LNCaP clone FGC (cell line): ENCODE measurements around the gene ARMC5.
A peak's percentile ranks its signal among the peaks of the same experiment; 100 is the strongest.

Source experiments
- DNase-seq: peaks from one replicate; pipeline ENCODE4 v3.0.0-alpha.2; 2011; ENCODE audit warnings: low read depth
- H3K4me3 ChIP-seq: 2 replicates; pipeline ENCODE4 v1.5.1; 2011; ENCODE audit warnings: mild to moderate bottlenecking, low read depth, low read length, control low read depth
- TF ChIP-seq, protein P1 (sequence below): IDR thresholded peaks from 2 replicates; pipeline ENCODE4 v1.5.1; 2012; ENCODE audit warnings: mild to moderate bottlenecking; ENCODE audit not compliant: control insufficient read depth, insufficient read depth; ENCODE audit errors: extremely low read depth

The ARMC5 gene

DNA sequence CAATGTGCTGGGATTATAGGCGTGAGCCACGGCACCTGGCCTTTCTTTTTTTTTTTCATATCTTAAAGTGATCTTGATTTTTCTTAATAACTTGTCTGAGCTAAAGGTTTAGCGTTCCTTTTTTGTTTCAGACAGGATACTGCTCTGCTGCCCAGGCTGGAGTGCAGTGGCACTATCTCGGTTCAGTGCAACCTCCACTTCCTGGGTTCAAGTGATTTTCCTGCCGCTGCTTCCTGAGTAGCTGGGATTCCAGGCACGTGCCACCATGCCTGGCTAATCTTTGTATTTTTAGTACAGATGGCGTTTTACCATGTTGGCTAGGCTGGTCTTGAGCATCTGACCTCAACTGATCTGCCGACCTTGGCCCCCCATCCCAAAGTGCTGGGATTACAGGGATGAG, 44.9 kb downstream of the ARMC5 start:
- no peak for DNase-seq
- H3K4me3 ChIP-seq: no peak overlapping the region

DNA sequence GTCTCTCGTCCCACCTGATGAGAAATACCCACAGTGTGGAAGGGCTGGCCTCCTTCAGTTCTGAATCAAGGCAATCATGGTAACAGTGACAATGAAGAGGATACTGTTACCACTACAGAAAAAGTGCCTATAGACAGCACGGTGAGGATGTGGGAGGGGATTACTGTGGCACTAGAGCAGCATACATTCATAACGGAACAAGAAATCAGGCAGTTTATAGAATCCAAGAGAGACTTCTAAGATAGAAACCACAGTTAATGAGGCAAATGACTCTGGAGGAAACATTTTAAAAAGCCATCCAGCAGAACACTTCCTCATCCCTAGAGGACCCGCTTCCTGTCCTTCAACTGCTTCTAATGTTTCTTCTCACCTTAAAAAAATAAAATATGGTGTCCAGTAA, 46.2 kb downstream of the ARMC5 start:
- H3K4me3 ChIP-seq: no peak overlapping the region
- no peak for DNase-seq
- TF ChIP-seq, protein P1, sequence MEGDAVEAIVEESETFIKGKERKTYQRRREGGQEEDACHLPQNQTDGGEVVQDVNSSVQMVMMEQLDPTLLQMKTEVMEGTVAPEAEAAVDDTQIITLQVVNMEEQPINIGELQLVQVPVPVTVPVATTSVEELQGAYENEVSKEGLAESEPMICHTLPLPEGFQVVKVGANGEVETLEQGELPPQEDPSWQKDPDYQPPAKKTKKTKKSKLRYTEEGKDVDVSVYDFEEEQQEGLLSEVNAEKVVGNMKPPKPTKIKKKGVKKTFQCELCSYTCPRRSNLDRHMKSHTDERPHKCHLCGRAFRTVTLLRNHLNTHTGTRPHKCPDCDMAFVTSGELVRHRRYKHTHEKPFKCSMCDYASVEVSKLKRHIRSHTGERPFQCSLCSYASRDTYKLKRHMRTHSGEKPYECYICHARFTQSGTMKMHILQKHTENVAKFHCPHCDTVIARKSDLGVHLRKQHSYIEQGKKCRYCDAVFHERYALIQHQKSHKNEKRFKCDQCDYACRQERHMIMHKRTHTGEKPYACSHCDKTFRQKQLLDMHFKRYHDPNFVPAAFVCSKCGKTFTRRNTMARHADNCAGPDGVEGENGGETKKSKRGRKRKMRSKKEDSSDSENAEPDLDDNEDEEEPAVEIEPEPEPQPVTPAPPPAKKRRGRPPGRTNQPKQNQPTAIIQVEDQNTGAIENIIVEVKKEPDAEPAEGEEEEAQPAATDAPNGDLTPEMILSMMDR: no peak

More for the DNA sequence above, 44.9 kb downstream of the ARMC5 start:
- TF ChIP-seq, protein P1: no peak

DNA sequence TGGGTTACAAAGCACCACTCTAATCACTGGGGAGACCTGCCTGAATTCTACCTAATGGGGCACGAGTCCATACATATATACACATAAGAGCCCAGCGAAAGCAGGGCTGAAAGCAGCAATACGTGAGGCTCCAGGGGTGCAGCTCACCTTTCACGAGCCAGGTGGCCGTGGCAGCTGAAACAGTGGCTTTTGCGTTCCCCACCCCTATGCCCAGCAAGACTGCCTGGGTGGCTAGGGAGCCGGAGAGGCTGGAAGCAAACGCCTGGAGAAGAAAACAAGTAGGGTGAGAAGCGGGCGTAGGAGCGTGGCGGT, 48.3 kb downstream of the ARMC5 start:
- peak overlapping the region; percentile 99 for H3K4me3 ChIP-seq
- TF ChIP-seq, protein P1: no peak
- DNase-seq: no peak

DNA sequence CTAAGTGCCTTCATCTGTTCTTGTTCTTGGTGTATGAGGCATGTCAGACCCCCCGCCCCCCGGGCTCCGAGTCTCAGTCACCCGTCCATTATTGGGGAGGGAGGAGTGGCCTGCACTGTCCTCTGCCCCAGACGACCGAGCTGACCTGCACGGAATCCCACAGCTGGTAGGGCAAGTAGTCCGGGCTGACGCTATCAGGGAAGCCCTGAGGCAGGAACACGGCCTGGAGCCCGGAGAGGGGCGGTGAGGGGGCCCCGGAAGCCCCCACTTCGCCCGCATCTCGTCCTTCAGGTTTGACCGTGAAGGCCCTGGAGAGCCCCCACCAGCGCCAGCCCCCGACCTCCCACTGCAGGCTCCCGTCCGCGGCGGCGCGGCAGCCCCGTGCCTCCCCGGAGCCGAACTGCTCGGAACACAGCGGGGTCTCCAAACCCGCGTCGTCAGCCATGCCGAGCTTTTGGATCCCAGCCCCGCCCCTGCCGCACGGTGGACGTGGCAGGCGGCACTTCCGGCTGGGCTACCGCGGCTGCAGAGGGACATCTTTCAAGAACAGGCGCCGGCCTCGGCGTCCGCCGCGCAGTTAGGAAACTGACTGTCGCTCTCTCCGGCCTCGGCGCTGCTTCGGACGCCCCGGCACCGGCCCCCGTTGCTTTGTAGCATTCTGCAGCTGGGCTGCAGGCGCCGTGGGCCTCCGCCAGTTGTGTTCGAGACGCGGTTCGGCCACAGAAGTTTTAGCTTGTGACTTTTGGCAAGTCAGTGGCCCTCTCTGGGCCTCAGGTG, 48.8 kb downstream of the ARMC5 start, which contains the start of gene RUSF1:
RUSF1 (minus strand) TSS at position 463 of the 777 bp plus-strand sequence; CDS start at position 445, 18 bp downstream.
- DNase-seq: peak; percentile 63
- TF ChIP-seq, protein P1: no peak
- H3K4me3 ChIP-seq: peak within 1 kb of the TSS; percentile 99

DNA sequence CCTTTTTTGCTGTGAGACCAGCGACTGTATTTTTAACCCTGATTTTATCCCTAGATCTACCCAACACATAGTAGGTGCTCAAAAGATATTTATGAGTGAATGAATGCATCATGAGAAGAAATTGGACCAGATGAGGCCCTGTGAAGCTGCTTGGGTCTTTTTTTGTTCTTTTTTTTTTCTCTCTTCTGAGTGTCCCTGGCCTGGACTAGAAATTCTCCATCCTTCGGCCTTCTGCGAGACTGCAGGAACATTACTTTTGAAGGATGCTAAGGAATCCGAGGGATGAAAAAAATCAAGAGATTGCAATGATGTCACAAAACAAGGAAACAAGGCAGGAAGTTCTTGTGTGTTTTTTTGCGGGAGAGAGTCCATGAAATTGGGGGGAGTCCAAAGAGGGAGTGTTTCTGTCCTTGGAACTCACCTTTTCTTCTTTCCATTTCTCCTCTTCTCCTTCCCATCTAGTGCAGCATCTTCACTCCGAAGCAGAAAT, 49.5 kb downstream of the ARMC5 start:
- TF ChIP-seq, protein P1: no peak

DNA sequence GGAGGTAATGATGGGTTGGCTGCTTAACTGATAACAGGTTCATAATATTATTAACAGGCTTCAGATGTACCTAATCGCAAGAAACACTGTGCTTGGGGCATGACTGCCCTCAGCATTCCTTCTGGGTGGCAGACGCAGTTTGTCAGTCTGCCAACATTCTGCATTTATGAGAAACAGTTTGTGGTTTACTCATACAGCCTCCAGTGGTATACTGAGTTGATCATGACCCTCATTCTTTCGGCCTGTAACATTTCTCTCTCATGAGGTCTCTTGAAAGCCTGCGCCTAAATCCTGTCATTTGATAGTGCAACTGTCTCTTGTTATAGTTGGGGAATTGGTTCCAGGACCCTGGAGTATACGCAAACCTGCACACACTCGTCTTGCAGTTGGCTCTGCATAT, 53.8 kb downstream of the ARMC5 start:
- no peak overlapping the region for H3K4me3 ChIP-seq
- TF ChIP-seq, protein P1: no peak
- no peak for DNase-seq

More for the DNA sequence above, 49.5 kb downstream of the ARMC5 start:
- H3K4me3 ChIP-seq: peak overlapping the region; percentile 99
- DNase-seq: peak; percentile 32
